Esophagus muscularis mucosa (tissue), 4 donors: ENCODE data around the gene EPHB1. TPM values are rescaled to one million over a fixed set of nuclear protein-coding genes. Genes with fewer than 3 reads are reported as not detected.

Experiments used
- DNase-seq: peaks from one replicate; pipeline ENCODE4 v3.0.0-alpha.2; 2017; ENCODE audit errors: extremely low spot score
- H3K27ac ChIP-seq, 4 donors: fragments of 200-600 bp; sonication (generic); replicated peaks in 1 of 4; 1 replicate in 3 of 4; 2 replicates in 1 of 4; pipeline ENCODE4 v1.5.1; 2016 to 2019; ENCODE audit warnings: mild to moderate bottlenecking in 1 of 4
- H3K27me3 ChIP-seq, 4 donors: fragments of 200-600 bp; sonication (generic); one replicate each; pipeline versions ENCODE4 v1.5.1 to v1.6.0; 2016 to 2019
- H3K36me3 ChIP-seq, 4 donors: fragments of 200-600 bp; sonication (generic); one replicate each; pipeline ENCODE4 v1.5.1; 2016 to 2019
- H3K4me1 ChIP-seq, 4 donors: fragments of 200-600 bp; sonication (generic); one replicate each; pipeline ENCODE4 v1.5.1; 2016 to 2019
- H3K4me3 ChIP-seq, 4 donors: fragments of 200-600 bp; sonication (generic); 1 replicate in 2 of 4; 2 replicates in 2 of 4; pipeline ENCODE4 v1.5.1; 2016 to 2019; ENCODE audit warnings: mild to moderate bottlenecking in 4 of 4, moderate library complexity in 1 of 4
- H3K9me3 ChIP-seq, 4 donors: fragments of 200-600 bp; sonication (generic); 1 replicate in 3 of 4; 2 replicates in 1 of 4; pipeline ENCODE4 v1.5.1; 2016 to 2019
- EP300 ChIP-seq: sonication (generic); formaldehyde crosslinking; IDR thresholded peaks from one replicate; pipeline ENCODE4 v1.6.1; 2017; ENCODE audit warnings: antibody characterized with exemption
- POLR2A ChIP-seq: fragments of 450-650 bp; IDR thresholded peaks from one replicate; pipeline ENCODE4 v1.6.1; 2017; ENCODE audit warnings: antibody characterized with exemption, moderate library complexity, mild to moderate bottlenecking, low read depth
- POLR2AphosphoS5 ChIP-seq, 2 donors: sonication (generic); formaldehyde crosslinking; IDR thresholded peaks; one replicate each; pipeline ENCODE4 v1.6.1; 2017; ENCODE audit warnings: antibody characterized with exemption in 2 of 2
- WGBS: methylation state at CpG from one replicate; pipeline ENCODE4 v1.1.5; 2018; 5-methylcytosine and 5-hydroxymethylcytosine counted together
- intact Hi-C: fragments of 100-400 bp; cut with DNase I; formaldehyde crosslinking; loops from one replicate; pipeline ENCODE4 v1.15.1; 2023
- total RNA-seq, 4 donors: library from RNA; depleted of rRNA; stranded (reverse); fragments of >200 nt; gene quantifications; one replicate each; pipeline versions ENCODE4 v1.1.0 to v1.2.1, GENCODE V29; 2016
- TF ChIP-seq, protein P1 (sequence below), 3 experiments: fragments of 200-600 bp in 2 of 3; fragments of 450-650 bp in 1 of 3; sonication (generic) in 2 of 3; IDR thresholded peaks; one replicate each; pipeline ENCODE4 v1.5.1; 2017 to 2019; ENCODE audit warnings: antibody characterized with exemption in 3 of 3, mild to moderate bottlenecking in 2 of 3, moderate library complexity in 1 of 3

EPHB1 gene
- total RNA-seq, 4 donors from 2014 or later: under 0.01 to 6.1 (median 2.8) TPM

DNA sequence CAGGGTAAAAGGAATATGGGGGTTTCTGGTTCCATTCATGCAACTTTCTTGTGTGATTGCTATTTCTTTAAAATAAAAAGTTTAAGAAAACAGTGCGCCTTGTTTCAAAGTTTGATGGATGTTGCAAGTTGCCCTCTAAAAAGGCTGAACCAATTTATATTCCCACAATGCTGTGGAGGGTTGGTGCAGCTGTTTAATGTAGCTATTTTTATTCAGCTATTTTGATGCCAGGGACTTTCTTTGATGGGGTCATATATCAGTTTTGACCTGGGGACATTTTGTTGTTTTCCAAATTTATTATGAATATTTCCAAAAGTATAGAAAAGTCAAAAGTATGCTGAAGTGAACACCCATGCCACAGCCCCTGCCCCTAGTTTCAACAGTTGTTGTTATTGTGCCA lies 20.5 kb downstream of the EPHB1 start:
- Histone ChIP-seq H3K9me3 (no peaks in the 10 kb centered on the region), H3K27ac (no peak overlapping the region), H3K27me3 (no peaks in the 10 kb centered on the region), H3K4me1 (peaks cover 0 to 4% (median 0%) of the 10 kb centered on the region in 4 donors), H3K4me3 (no peak overlapping the region), H3K36me3 (no peaks in the 10 kb centered on the region)
- DNase-seq: no peak
- intact Hi-C loops: no loop called here
- TF ChIP-seq, protein P1, sequence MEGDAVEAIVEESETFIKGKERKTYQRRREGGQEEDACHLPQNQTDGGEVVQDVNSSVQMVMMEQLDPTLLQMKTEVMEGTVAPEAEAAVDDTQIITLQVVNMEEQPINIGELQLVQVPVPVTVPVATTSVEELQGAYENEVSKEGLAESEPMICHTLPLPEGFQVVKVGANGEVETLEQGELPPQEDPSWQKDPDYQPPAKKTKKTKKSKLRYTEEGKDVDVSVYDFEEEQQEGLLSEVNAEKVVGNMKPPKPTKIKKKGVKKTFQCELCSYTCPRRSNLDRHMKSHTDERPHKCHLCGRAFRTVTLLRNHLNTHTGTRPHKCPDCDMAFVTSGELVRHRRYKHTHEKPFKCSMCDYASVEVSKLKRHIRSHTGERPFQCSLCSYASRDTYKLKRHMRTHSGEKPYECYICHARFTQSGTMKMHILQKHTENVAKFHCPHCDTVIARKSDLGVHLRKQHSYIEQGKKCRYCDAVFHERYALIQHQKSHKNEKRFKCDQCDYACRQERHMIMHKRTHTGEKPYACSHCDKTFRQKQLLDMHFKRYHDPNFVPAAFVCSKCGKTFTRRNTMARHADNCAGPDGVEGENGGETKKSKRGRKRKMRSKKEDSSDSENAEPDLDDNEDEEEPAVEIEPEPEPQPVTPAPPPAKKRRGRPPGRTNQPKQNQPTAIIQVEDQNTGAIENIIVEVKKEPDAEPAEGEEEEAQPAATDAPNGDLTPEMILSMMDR (IDR thresholded peaks at IDR 0.05): no peak
- TF ChIP-seq EP300: no peak
- 69% methylated on average over 1 of the region's 1 CpG for WGBS

DNA sequence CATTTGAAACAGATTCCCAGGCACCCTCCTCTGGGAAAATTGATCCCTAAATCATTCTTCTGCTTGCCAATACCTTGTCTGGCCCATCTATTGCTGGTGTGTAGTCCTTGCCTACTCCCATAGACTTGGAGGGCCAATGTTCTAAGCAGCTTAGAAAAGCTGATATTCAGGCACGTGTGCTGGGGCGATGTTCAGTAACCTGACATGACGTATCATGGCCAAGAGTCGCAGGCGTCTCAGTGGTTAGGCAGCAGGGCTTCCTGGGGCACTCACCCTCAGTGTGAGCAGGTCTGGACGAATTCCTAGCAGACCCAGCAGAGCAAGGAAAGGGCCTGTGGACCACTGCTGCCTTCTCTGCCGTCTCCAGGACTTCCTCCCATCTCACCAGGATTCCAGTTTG lies 21.6 kb downstream of the EPHB1 start:
- no peak overlapping the region for H3K27ac ChIP-seq
- H3K9me3 ChIP-seq: no peaks in the 10 kb centered on the region
- intact Hi-C loops: no loop called here
- WGBS: 78% methylated on average over 7 of the region's 7 CpGs
- H3K27me3 ChIP-seq: no peaks in the 10 kb centered on the region
- no peak overlapping the region for H3K4me3 ChIP-seq
- no peak for DNase-seq
- H3K36me3 ChIP-seq: no peaks in the 10 kb centered on the region
- peaks cover 0 to under 1% (median 0%) of the 10 kb centered on the region in 4 donors for H3K4me1 ChIP-seq
- TF ChIP-seq EP300 (no peak), POLR2A (no peak), POLR2AphosphoS5 (IDR thresholded peaks at IDR 0.05) (no peak)
- TF ChIP-seq, protein P1 (IDR thresholded peaks at IDR 0.05): no peak

DNA sequence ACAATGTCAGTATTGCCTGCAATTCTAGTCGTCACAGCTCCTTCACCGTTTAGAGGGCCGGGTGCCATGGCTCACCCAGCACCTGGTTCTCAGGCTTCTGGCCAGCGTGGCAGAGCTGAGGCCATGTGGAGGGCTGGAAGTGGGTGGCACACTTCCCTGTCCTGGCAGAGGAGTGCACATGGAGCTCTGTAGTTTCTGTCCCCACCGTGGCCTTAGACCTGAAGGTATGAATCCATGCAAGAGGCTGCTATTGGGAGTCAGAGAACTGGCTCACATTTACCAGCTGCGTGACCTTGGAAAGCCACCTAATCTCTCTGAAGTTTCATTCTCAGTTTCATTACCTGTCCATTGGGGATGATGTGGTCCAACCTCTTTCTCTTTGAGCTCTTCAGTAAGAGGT lies 22.2 kb downstream of the EPHB1 start:
- Histone ChIP-seq H3K27me3 (no peaks in the 10 kb centered on the region), H3K27ac (no peak overlapping the region), H3K36me3 (no peaks in the 10 kb centered on the region), H3K9me3 (no peaks in the 10 kb centered on the region), H3K4me3 (no peak overlapping the region), H3K4me1 (no peaks in the 10 kb centered on the region)
- DNase-seq: no peak
- intact Hi-C loops: no loop called here
- 85% methylated on average over 6 of the region's 6 CpGs for WGBS
- TF ChIP-seq POLR2A (no peak), POLR2AphosphoS5 (IDR thresholded peaks at IDR 0.05) (no peak), EP300 (no peak)
- TF ChIP-seq, protein P1 (IDR thresholded peaks at IDR 0.05): no peak

DNA sequence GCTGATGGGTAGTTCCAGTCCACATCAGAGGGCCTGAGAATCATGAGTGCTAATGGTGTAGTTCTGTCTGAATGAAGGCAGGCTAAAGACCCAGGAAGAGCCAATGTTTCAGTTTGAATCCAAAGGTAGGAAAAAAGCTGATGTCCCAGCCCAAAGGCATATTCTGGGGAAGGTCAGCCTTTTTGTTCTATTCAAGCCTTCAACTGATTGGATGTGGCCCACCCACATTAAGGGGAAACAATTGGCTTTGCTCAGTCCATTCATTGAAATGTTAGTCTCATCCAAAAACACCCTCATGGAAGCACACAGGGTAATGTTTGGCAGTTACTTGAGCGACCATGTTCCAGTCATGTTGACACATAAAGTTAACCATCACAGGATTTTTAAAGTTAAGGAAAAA lies 25.9 kb downstream of the EPHB1 start:
- intact Hi-C loops: no loop called here
- no peak for DNase-seq
- WGBS: 90% methylated on average over 1 of the region's 1 CpG
- Histone ChIP-seq H3K27ac (no peak overlapping the region), H3K27me3 (no peaks in the 10 kb centered on the region), H3K4me1 (no peaks in the 10 kb centered on the region), H3K4me3 (no peak overlapping the region), H3K36me3 (no peaks in the 10 kb centered on the region), H3K9me3 (no peaks in the 10 kb centered on the region)
- TF ChIP-seq POLR2AphosphoS5 (IDR thresholded peaks at IDR 0.05) (no peak), POLR2A (no peak)

DNA sequence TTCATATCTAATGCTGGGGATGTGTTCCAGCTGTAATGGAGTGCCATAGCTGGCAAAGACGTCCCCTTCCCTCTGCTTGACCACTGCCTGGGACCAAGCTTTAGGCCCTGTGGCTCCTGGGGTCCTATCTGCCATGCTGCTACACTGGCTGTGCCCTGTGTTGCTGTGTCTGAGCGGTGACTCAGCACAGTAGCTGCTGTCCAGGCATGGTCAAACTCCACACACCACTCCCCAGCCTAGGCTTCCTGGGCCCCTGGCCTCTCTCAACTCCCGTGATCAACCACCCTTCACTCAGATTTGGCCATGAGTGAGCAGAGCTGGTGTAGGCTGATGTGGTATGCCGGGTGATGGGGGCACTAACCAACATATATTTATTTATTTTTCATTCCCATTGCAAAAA lies 27.0 kb downstream of the EPHB1 start:
- Histone ChIP-seq H3K27me3 (no peaks in the 10 kb centered on the region), H3K9me3 (no peaks in the 10 kb centered on the region), H3K4me1 (no peaks in the 10 kb centered on the region), H3K27ac (no peak overlapping the region), H3K4me3 (no peak overlapping the region), H3K36me3 (no peaks in the 10 kb centered on the region)
- TF ChIP-seq POLR2A: no peak
- no peak for TF ChIP-seq POLR2AphosphoS5 (IDR thresholded peaks at IDR 0.05)
- DNase-seq: no peak
- WGBS: 81% methylated on average over 4 of the region's 4 CpGs
- intact Hi-C loops: no loop called here

DNA sequence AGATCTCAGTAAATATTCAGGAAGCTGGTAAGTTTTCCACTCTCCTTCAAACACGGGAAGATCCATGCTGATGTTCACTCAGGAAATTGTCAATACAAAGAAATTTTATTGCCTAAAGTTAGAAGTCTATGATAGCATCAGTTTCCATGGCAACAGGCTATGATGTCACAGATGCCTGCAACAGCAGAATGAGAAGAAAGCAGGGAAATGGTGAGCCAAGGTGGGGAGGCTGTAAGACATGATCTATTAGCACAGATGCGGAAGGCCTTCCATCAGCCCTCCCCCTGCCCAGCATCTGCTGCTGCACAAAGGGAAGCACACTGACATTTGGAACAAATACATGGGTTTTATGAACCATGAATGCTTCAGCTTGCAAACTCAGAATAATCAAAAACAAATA lies 28.6 kb downstream of the EPHB1 start:
- H3K27me3 ChIP-seq: no peaks in the 10 kb centered on the region
- 81% methylated on average over 2 of the region's 2 CpGs for WGBS
- no peaks in the 10 kb centered on the region for H3K9me3 ChIP-seq
- no peaks in the 10 kb centered on the region for H3K4me1 ChIP-seq
- H3K36me3 ChIP-seq: no peaks in the 10 kb centered on the region
- intact Hi-C loops: no loop called here
- no peak overlapping the region for H3K27ac ChIP-seq
- TF ChIP-seq, protein P1 (IDR thresholded peaks at IDR 0.05): no peak
- TF ChIP-seq POLR2A: no peak
- TF ChIP-seq POLR2AphosphoS5 (IDR thresholded peaks at IDR 0.05): no peak
- TF ChIP-seq EP300: no peak
- H3K4me3 ChIP-seq: no peak overlapping the region
- no peak for DNase-seq
